IMR-90 (cell line): ENCODE measurements around the gene IZUMO4. TPM values are rescaled to one million over a fixed set of nuclear protein-coding genes. Genes with fewer than 3 reads are reported as not detected.
"Not testable (repeated sequence)": the region's sequence is repeated elsewhere in the genome, so short reads cannot be mapped to it uniquely, and the experiment has no call there.

Experiments used
- ATAC-seq: fragments of 200-7000 bp; cut with Tn5 transposase; 2 replicates; pipeline ENCODE4 v1.9.1; 2020; ENCODE audit warnings: low read depth, mild to moderate bottlenecking, moderate library complexity
- BruUV-seq: library from RNA; stranded (reverse); fragments of 400-500 nt; replicated peaks from 2 replicates; lab custom pipeline; 2021; lab: Mats Ljungman, UMichigan
- CTCF ChIA-PET: fragments of 300-600 bp; formaldehyde crosslinking; extraction: SDS; loops from one replicate; lab custom pipeline; 2021; ENCODE audit warnings: antibody characterized with exemption; lab: Yijun Ruan, JAX
- POLR2A ChIA-PET: fragments of 300-600 bp; sonication (Branson Sonifier 250); formaldehyde crosslinking; loops from one replicate; lab custom pipeline; 2022; ENCODE audit warnings: antibody characterized with exemption; ENCODE audit not compliant: unreplicated experiment; lab: Charles Lee
- DNase-seq: peaks from one replicate; pipeline ENCODE4 v3.0.0; 2013
- H2AFZ ChIP-seq: replicated peaks from 2 replicates; pipeline ENCODE3; 2013; ENCODE audit warnings: low read length, mild to moderate bottlenecking; ENCODE audit not compliant: poor library complexity
- H2AK5ac ChIP-seq: 2 replicates; pipeline ENCODE4 v1.6.1; 2013; ENCODE audit warnings: low read depth, low read length, inconsistent platforms
- H2AK9ac ChIP-seq: replicated peaks from 2 replicates; pipeline ENCODE3; 2013; ENCODE audit warnings: mild to moderate bottlenecking, low read depth, low read length, moderate library complexity; ENCODE audit not compliant: poor library complexity
- H2BK120ac ChIP-seq: 2 replicates; pipeline ENCODE4 v1.6.1; 2013; ENCODE audit warnings: low read depth, low read length, inconsistent platforms
- H2BK15ac ChIP-seq: 3 replicates; pipeline ENCODE4 v1.6.1; 2013; ENCODE audit warnings: low read depth, low read length, inconsistent platforms
- H2BK20ac ChIP-seq: 2 replicates; pipeline ENCODE4 v1.6.1; 2013; ENCODE audit warnings: low read depth, mild to moderate bottlenecking, inconsistent platforms, low read length, moderate library complexity
- H2BK5ac ChIP-seq: 2 replicates; pipeline ENCODE4 v1.6.1; 2013; ENCODE audit warnings: mild to moderate bottlenecking, low read depth, low read length, inconsistent platforms; ENCODE audit not compliant: poor library complexity, severe bottlenecking
- H3K14ac ChIP-seq: replicated peaks from 2 replicates; pipeline ENCODE4 v1.6.1; 2013; ENCODE audit warnings: low read depth, low read length, inconsistent platforms
- H3K18ac ChIP-seq: 2 replicates; pipeline ENCODE4 v1.6.1; 2013; ENCODE audit warnings: low read depth, low read length, control low read depth
- H3K23ac ChIP-seq: 2 replicates; pipeline ENCODE4 v1.6.1; 2013; ENCODE audit warnings: low read depth, low read length, inconsistent platforms
- H3K27ac ChIP-seq: 2 replicates; pipeline ENCODE4 v1.5.1; 2013; ENCODE audit warnings: mild to moderate bottlenecking, control low read depth, low read length; ENCODE audit not compliant: insufficient read depth
- H3K27me3 ChIP-seq: 2 replicates; pipeline ENCODE4 v1.6.1; 2013; ENCODE audit warnings: low read length; ENCODE audit not compliant: control insufficient read depth, insufficient read depth
- H3K36me3 ChIP-seq: 2 replicates; pipeline ENCODE4 v1.6.1; 2013; ENCODE audit warnings: low read length, mixed read lengths; ENCODE audit not compliant: control insufficient read depth, insufficient read depth
- H3K4ac ChIP-seq: 2 replicates; pipeline ENCODE4 v1.6.1; 2013; ENCODE audit warnings: low read depth, low read length, inconsistent platforms
- H3K4me1 ChIP-seq: 2 replicates; pipeline ENCODE4 v1.6.1; 2013; ENCODE audit warnings: low read length, mixed read lengths; ENCODE audit not compliant: control insufficient read depth, insufficient read depth
- H3K4me2 ChIP-seq: 2 replicates; pipeline ENCODE4 v1.6.1; 2013; ENCODE audit warnings: low read depth, mild to moderate bottlenecking, control low read depth, low read length, moderate library complexity
- H3K4me3 ChIP-seq: 2 replicates; pipeline ENCODE4 v1.5.1; 2013; ENCODE audit warnings: low read depth, mild to moderate bottlenecking, control low read depth, low read length, moderate library complexity; ENCODE audit not compliant: insufficient read depth
- H3K56ac ChIP-seq: 2 replicates; pipeline ENCODE4 v1.6.1; 2013; ENCODE audit warnings: low read length, inconsistent platforms; ENCODE audit not compliant: insufficient read depth; ENCODE audit errors: extremely low read depth
- H3K79me1 ChIP-seq, 2 experiments: 2 replicates each; pipeline ENCODE4 v1.6.1; 2013; ENCODE audit warnings: low read length in 2 of 2, inconsistent platforms in 1 of 2, low read depth in 1 of 2
- H3K9ac ChIP-seq: 2 replicates; pipeline ENCODE4 v1.6.1; 2013; ENCODE audit warnings: low read depth, low read length, control low read depth
- H3K9me1 ChIP-seq: 2 replicates; pipeline ENCODE4 v1.6.1; 2013; ENCODE audit warnings: low read length, inconsistent platforms; ENCODE audit not compliant: insufficient read depth
- H3K9me3 ChIP-seq: 2 replicates; pipeline ENCODE4 v1.6.1; 2013; ENCODE audit warnings: low read length; ENCODE audit not compliant: control insufficient read depth, insufficient read depth
- H4K20me1 ChIP-seq: 2 replicates; pipeline ENCODE4 v1.6.1; 2013; ENCODE audit warnings: low read length, inconsistent platforms; ENCODE audit not compliant: insufficient read depth
- H4K5ac ChIP-seq: 2 replicates; pipeline ENCODE4 v1.6.1; 2013; ENCODE audit warnings: mild to moderate bottlenecking, low read depth, low read length, control low read depth
- H4K8ac ChIP-seq, 2 experiments: 2 replicates each; pipeline ENCODE4 v1.6.1; 2013; ENCODE audit warnings: low read depth in 2 of 2, low read length in 2 of 2, control low read depth in 1 of 2, inconsistent platforms in 1 of 2
- H4K91ac ChIP-seq: 2 replicates; pipeline ENCODE4 v1.6.1; 2013; ENCODE audit warnings: low read depth, low read length, inconsistent platforms; ENCODE audit not compliant: insufficient read depth
- BHLHE40 ChIP-seq: fragments of 150-350 bp; IDR thresholded peaks from 2 replicates; pipeline ENCODE4 v1.6.1; 2016; ENCODE audit warnings: mild to moderate bottlenecking, low read depth, low read length
- CEBPB ChIP-seq: IDR thresholded peaks from 2 replicates; pipeline ENCODE4 v1.6.1; 2012; ENCODE audit warnings: low read depth, low read length, improper control_type of control experiment
- WGBS, 2 experiments: methylation state at CpG; one replicate each; pipeline versions ENCODE4 v1.1.5 to v1.1.7; 2013; ENCODE audit warnings: missing lambda C conversion rate in 2 of 2; ENCODE audit not compliant: insufficient read length in 1 of 2; ENCODE audit errors: extremely low coverage in 2 of 2; 5-methylcytosine and 5-hydroxymethylcytosine counted together
- dilution Hi-C: fragments of 300-500 bp; cut with HindIII; formaldehyde crosslinking; loops from one replicate; pipeline ENCODE4 v1.14.3; 2018; ENCODE audit warnings: low sequenced_read_pairs; ENCODE audit not compliant: unreplicated experiment
- in situ Hi-C: fragments of 300-500 bp; cut with MboI; formaldehyde crosslinking; loops from 3 replicates; pipeline ENCODE4 v1.14.3; 2019; ENCODE audit warnings: low sequenced_read_pairs, inconsistent platforms, mixed read lengths
- intact Hi-C: fragments of 100-400 bp; cut with micrococcal nuclease; formaldehyde crosslinking; loops from 2 replicates; pipeline ENCODE4 v1.10.0; 2022
- polyA plus RNA-seq, 3 experiments: library from polyadenylated mRNA; depleted of rRNA; stranded (reverse); fragments of >200 nt; gene quantifications; 2 replicates each; pipeline ENCODE4 v1.2.3, GENCODE V29; 2012; ENCODE audit warnings: low replicate concordance in 1 of 3
- total RNA-seq: library from RNA; depleted of rRNA; stranded (reverse); fragments of >200 nt; gene quantifications from 2 replicates; pipeline ENCODE4 v1.2.3, GENCODE V29; 2012

The IZUMO4 gene
- total and polyA plus RNA-seq, 2 of the 4 experiments (the other 2 are of a cell fraction): 0.72 to 2.8 TPM

DNA sequence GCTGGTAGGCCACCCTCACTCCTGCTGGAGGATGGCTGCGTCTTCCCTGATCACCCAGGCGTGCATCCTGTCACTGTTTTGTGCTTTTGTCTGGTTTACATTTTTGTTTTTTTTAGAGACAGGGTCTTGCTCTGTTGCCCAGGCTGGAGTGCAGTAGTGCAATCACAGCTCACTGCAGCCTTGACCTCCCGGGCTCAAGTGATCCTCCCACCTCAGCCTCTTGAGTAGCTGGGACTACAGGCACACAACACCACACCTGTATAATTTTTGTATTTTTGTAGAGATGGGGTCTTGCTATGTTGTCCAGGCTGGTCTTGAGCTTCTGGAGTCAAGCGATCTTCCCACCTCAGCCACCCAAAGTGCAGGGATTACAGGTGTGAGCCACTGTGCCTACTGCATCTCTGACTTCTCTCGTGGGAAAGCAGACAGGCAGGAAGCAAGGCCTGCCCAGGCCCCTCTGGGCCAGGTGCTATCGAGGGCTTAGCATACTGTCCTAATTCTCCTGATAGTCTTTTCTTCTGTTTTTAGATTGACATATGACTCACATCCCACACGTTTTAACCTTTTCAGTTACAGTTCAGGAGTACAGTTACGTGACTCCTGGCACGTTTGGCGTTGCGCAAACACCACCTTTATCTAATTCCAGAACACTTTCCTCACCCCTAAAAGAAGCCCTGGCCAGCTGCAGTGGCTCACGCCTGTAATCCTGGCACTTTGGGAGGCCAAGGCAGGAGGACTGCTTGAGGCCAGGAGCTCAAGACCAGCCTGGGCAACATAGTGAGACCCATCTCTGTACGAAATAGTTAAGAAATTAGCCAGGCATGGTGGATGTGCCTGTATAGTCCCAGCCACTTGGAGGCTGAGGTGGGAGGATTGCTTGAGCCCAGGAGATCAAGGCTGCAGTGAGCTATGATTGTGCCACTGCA lies 9.8 kb upstream of the IZUMO4 start:
- H4K5ac ChIP-seq, H3K4me2 ChIP-seq, H3K23ac ChIP-seq, H3K9me3 ChIP-seq, dilution Hi-C loops, H2AFZ ChIP-seq, H2AK5ac ChIP-seq, BruUV-seq, H3K27ac ChIP-seq, H2BK120ac ChIP-seq, intact Hi-C loops, H3K4me1 ChIP-seq, H3K9ac ChIP-seq, H3K4ac ChIP-seq, H3K18ac ChIP-seq, H2BK20ac ChIP-seq, H3K27me3 ChIP-seq, CTCF ChIA-PET, H2BK15ac ChIP-seq, POLR2A ChIA-PET, H2AK9ac ChIP-seq, in situ Hi-C loops, H3K4me3 ChIP-seq, H3K56ac ChIP-seq, H3K14ac ChIP-seq, H4K91ac ChIP-seq, ATAC-seq, H4K8ac ChIP-seq: not testable (repeated sequence)
- peaks cover 27 to 69% of the 10 kb centered on the region in 2 experiments for H3K79me1 ChIP-seq
- peak overlapping the region; percentile 43 for H2BK5ac ChIP-seq
- peak; percentile 75 for TF ChIP-seq BHLHE40
- peak; percentile 78 for TF ChIP-seq CEBPB
- peaks cover 29% of the 10 kb centered on the region for H4K20me1 ChIP-seq
- H3K36me3 ChIP-seq: peaks cover 17% of the 10 kb centered on the region; the same call in 1 of the 2 replicates
- DNase-seq: peak; percentile 38
- peaks cover 15% of the 10 kb centered on the region for H3K9me1 ChIP-seq
- 87% methylated on average over 4 of the region's 13 CpGs; no CpG with 5 or more reads in 1 of the 2 experiments for WGBS, 2 experiments
